ENCODE results near the gene C2orf76. TPM values are rescaled to one million over a fixed set of nuclear protein-coding genes. Genes with fewer than 3 reads are reported as not detected.

Gene C2orf76
- total and polyA plus RNA-seq, 2 experiments from 2014 or later: 5.8 to 21.6 TPM

GRCh38 chr2:119289093-119289492 is 77.5 kb downstream of the C2orf76 start:
- no peaks in the 10 kb centered on the region for H3K79me2 ChIP-seq (replicated peaks; ENCODE audit: insufficient read depth)
- H3K36me3 ChIP-seq (ENCODE audit: insufficient read depth): no peaks in the 10 kb centered on the region
- Mint-ChIP-seq H3K27me3 (ENCODE audit: insufficient read depth, low read depth, poor library complexity) (peaks cover 5% of the 10 kb centered on the region), H3K4me1 (no peaks in the 10 kb centered on the region; the same call in 1 of the 3 replicates), H3K9me3 (no peaks in the 10 kb centered on the region), H3K27ac (no peak overlapping the region), H3K36me3 (ENCODE audit: low read depth) (no peaks in the 10 kb centered on the region), H3K4me3 (no peak overlapping the region)
- H3K4me3 ChIP-seq: no peak overlapping the region
- no peaks in the 10 kb centered on the region for H3K9me2 ChIP-seq (ENCODE audit: insufficient read depth)
- ATAC-seq: no peak
- H3F3A ChIP-seq (replicated peaks; ENCODE audit: low read depth): no peaks in the 10 kb centered on the region
- H3K4me2 ChIP-seq: no peak overlapping the region
- no peaks in the 10 kb centered on the region for H3K4me1 ChIP-seq (ENCODE audit: insufficient read depth)
- no peak overlapping the region for H3K27ac ChIP-seq (ENCODE audit: low read depth)
- H3K27me3 ChIP-seq (ENCODE audit: insufficient read depth): no peaks in the 10 kb centered on the region
- no peak overlapping the region for H2AFZ ChIP-seq
- no peak for DNase-seq (ENCODE audit: low spot score)
- no peak for TF ChIP-seq EZH2 (IDR thresholded peaks at IDR 0.05; ENCODE audit: low read depth, unreplicated experiment)
- no peak for TF ChIP-seq POLR2AphosphoS5 (IDR thresholded peaks at IDR 0.05; ENCODE audit: low read depth)
- no peak for TF ChIP-seq JUNB (IDR thresholded peaks at IDR 0.05; ENCODE audit: unreplicated experiment)
- TF ChIP-seq ZNF331 (CRISPR knock-in tag; IDR thresholded peaks at IDR 0.05; ENCODE audit: low read depth): no peak
- TF ChIP-seq ETS1 (IDR thresholded peaks at IDR 0.05): no peak
- TF ChIP-seq ZNF114 (CRISPR knock-in tag; IDR thresholded peaks at IDR 0.05): no peak
- TF ChIP-seq EZH2phosphoT487 (IDR thresholded peaks at IDR 0.05; ENCODE audit: unreplicated experiment): no peak
- no peak for TF ChIP-seq REST (IDR thresholded peaks at IDR 0.05; ENCODE audit: unreplicated experiment)
- TF ChIP-seq ZNF462 (CRISPR knock-in tag; IDR thresholded peaks at IDR 0.05): no peak
- TF ChIP-seq STAT1 (IDR thresholded peaks at IDR 0.05; ENCODE audit: unreplicated experiment): no peak
- TF ChIP-seq CREB1 (CRISPR knock-in tag; IDR thresholded peaks at IDR 0.05; ENCODE audit: low read depth): no peak
- H4K20me1 ChIP-seq (replicated peaks; ENCODE audit: insufficient read depth): no peaks in the 10 kb centered on the region

Data from GM23338 (cell line).